Cardiac muscle cell (in vitro differentiated cells and primary cell): ENCODE measurements around the gene FIP1L1. TPM values are rescaled to one million over a fixed set of nuclear protein-coding genes. Genes with fewer than 3 reads are reported as not detected.
A peak's percentile ranks its signal among the peaks of the same experiment; 100 is the strongest.
"Not testable (repeated sequence)": the region's sequence is repeated elsewhere in the genome, so short reads cannot be mapped to it uniquely, and the experiment has no call there.

Source experiments
- DNase-seq, 2 donors: peaks; one replicate each; pipeline versions ENCODE4 v3.0.0 to v3.0.0-alpha.2; 2010 to 2017; ENCODE audit warnings: low read depth in 1 of 2, low spot score in 1 of 2
- H3K27ac ChIP-seq: fragments of 200-600 bp; sonication (generic); 2 replicates; pipeline ENCODE4 v1.5.1; 2016
- H3K27me3 ChIP-seq: fragments of 200-600 bp; sonication (generic); 2 replicates; pipeline ENCODE4 v1.6.0; 2016; ENCODE audit warnings: control low read depth
- H3K36me3 ChIP-seq: fragments of 200-600 bp; sonication (generic); 2 replicates; pipeline ENCODE4 v1.5.1; 2016; ENCODE audit warnings: control low read depth
- H3K4me1 ChIP-seq: fragments of 200-600 bp; sonication (generic); 2 replicates; pipeline ENCODE4 v1.8.1; 2017; ENCODE audit warnings: low read depth, mild to moderate bottlenecking, mixed run types
- H3K4me3 ChIP-seq: fragments of 200-600 bp; sonication (generic); 2 replicates; pipeline ENCODE4 v1.5.1; 2016; ENCODE audit warnings: mild to moderate bottlenecking
- H3K9me3 ChIP-seq: fragments of 200-600 bp; sonication (generic); 2 replicates; pipeline ENCODE4 v1.5.1; 2017; ENCODE audit warnings: low read depth, mild to moderate bottlenecking, control low read depth
- polyA plus RNA-seq: library from polyadenylated mRNA; unstranded; fragments of >200 nt; fragmentation: Nextera tagmentation; extraction: Ambion mirVana; gene quantifications from 2 replicates; pipeline ENCODE4 v1.2.1, GENCODE V29; 2016
- total RNA-seq: library from RNA; depleted of rRNA; stranded (reverse); fragments of >200 nt; gene quantifications from 2 replicates; pipeline ENCODE4 v1.2.3, GENCODE V29; 2016
- TF ChIP-seq, protein P1 (sequence below): IDR thresholded peaks from 2 replicates; pipeline ENCODE4 v1.5.1; 2012; ENCODE audit warnings: low read depth, mild to moderate bottlenecking, low read length

Gene FIP1L1
- total RNA-seq (50.9 and 97.0 TPM in 2 replicates), polyA plus RNA-seq (55.3 and 89.6 TPM in 2 replicates)

- Histone ChIP-seq H3K36me3 (peaks cover 5% of the 10 kb centered on the region), H3K27me3 (no peaks in the 10 kb centered on the region), H3K9me3 (no peaks in the 10 kb centered on the region), H3K4me1 (peaks cover 13% of the 10 kb centered on the region), H3K4me3 (peak within 1 kb of the TSS; percentile 90), H3K27ac (peak within 1 kb of the TSS; percentile 89)
- DNase-seq: peak; percentile 96
- TF ChIP-seq, protein P1, sequence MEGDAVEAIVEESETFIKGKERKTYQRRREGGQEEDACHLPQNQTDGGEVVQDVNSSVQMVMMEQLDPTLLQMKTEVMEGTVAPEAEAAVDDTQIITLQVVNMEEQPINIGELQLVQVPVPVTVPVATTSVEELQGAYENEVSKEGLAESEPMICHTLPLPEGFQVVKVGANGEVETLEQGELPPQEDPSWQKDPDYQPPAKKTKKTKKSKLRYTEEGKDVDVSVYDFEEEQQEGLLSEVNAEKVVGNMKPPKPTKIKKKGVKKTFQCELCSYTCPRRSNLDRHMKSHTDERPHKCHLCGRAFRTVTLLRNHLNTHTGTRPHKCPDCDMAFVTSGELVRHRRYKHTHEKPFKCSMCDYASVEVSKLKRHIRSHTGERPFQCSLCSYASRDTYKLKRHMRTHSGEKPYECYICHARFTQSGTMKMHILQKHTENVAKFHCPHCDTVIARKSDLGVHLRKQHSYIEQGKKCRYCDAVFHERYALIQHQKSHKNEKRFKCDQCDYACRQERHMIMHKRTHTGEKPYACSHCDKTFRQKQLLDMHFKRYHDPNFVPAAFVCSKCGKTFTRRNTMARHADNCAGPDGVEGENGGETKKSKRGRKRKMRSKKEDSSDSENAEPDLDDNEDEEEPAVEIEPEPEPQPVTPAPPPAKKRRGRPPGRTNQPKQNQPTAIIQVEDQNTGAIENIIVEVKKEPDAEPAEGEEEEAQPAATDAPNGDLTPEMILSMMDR: no peak
Measured at GRCh38 chr4:53377319-53378170, at the start of gene FIP1L1. FIP1L1 (plus strand) TSS chr4:53377641; CDS start chr4:53377839, 198 bp downstream.

DNA sequence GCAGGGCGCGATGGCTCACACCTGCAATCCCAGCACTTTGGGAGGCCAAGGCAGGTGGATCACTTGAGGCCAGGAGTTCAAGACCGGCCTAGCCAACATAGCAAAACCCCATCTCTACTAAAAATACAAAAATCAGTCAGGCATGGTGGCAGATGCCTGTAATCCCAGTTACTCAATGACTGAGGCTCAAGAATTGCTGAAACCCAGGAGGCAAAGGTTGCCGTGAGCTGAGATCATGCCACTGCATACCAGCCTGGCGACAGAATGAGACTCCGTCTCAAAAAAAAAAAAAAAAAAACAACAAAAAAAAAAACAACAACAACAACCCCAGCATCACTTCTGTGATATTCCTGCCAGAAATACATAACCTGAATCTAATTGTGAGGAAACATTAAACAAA is 42.5 kb upstream of the FIP1L1 start:
- not testable (repeated sequence) for H3K27ac ChIP-seq, H3K36me3 ChIP-seq, H3K27me3 ChIP-seq, H3K4me3 ChIP-seq, H3K4me1 ChIP-seq, DNase-seq, H3K9me3 ChIP-seq

- not testable (repeated sequence) for H3K4me3 ChIP-seq, DNase-seq, H3K36me3 ChIP-seq, H3K9me3 ChIP-seq, H3K27me3 ChIP-seq, H3K27ac ChIP-seq, H3K4me1 ChIP-seq
Measured at GRCh38 chr4:53340145-53340544, 37.3 kb upstream of the FIP1L1 start.

DNA sequence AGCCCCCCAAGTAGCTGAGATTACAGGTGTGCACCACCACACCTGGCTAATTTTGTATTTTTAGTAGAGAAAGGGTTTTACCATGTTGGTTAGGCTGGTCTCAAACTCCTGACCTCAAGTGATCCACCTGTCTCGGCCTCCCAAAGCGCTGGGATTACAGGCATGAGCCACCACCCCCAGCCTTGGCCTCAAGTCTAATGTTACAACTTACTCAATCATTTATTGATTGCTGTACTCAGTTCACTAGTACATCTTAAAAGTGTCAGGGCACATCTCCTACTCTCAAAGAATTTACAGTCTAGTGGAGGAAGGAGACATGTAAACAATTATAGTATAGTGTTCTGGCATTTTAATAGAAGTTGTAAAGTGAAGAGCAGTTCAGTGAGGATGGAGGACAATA is 31.0 kb upstream of the FIP1L1 start:
- H3K9me3 ChIP-seq, H3K4me1 ChIP-seq: not testable (repeated sequence)

GRCh38 chr4:53346920-53347852 is 30.3 kb upstream of the FIP1L1 start:
- peak in 1 of 2 donors; percentile 23 for DNase-seq
- Histone ChIP-seq H3K27me3 (no peaks in the 10 kb centered on the region), H3K4me3 (no peak overlapping the region), H3K36me3 (no peaks in the 10 kb centered on the region), H3K9me3 (no peaks in the 10 kb centered on the region), H3K4me1 (no peaks in the 10 kb centered on the region), H3K27ac (no peak overlapping the region)
- TF ChIP-seq, protein P1: no peak

More for the DNA sequence above, 31.0 kb upstream of the FIP1L1 start:
- not testable (repeated sequence) for DNase-seq, H3K27ac ChIP-seq, H3K27me3 ChIP-seq, H3K36me3 ChIP-seq, H3K4me3 ChIP-seq

DNA sequence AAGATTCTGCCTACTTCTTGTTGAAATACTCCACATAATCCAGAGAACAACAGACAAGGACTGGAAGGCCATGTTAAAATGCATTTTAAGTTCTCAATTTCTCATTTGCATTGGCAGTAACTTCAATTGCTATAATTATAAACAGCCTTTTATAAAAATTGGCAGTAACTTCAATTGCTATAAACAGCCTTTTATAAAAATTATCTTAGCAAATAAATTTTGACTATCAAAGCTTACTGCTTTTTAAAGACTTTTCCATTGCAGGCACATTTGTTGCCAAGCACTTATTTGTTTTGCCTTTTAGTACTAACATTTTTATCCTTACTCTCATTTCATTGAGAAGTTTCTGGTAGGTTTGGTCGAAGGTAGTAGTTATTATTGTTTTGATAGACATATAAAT is 29.4 kb upstream of the FIP1L1 start:
- no peaks in the 10 kb centered on the region for H3K27me3 ChIP-seq
- H3K9me3 ChIP-seq: no peaks in the 10 kb centered on the region
- TF ChIP-seq, protein P1: no peak
- DNase-seq: no peak
- no peaks in the 10 kb centered on the region for H3K4me1 ChIP-seq
- H3K36me3 ChIP-seq: no peaks in the 10 kb centered on the region
- H3K4me3 ChIP-seq: no peak overlapping the region
- H3K27ac ChIP-seq: no peak overlapping the region
